ENCODE results near the gene MERTK.

Gene MERTK

GRCh38 chr2:112048236-112048592 lies 149.8 kb downstream of the MERTK start:
- no peak for DNase-seq (ENCODE audit: low read depth)
- no peak for TF ChIP-seq CTCF (IDR thresholded peaks at IDR 0.05; ENCODE audit: low read length, missing control alignments)
- no peak overlapping the region for H3K4me3 ChIP-seq (replicated peaks; ENCODE audit: low read depth, low read length)

- no peak overlapping the region for H3K4me3 ChIP-seq (replicated peaks; ENCODE audit: low read depth, low read length)
- TF ChIP-seq CTCF (IDR thresholded peaks at IDR 0.05; ENCODE audit: low read length, missing control alignments) = peak; percentile 87
- peak; percentile 85 for DNase-seq (ENCODE audit: low read depth)
Observed at GRCh38 chr2:112048887-112049286, 150.5 kb downstream of the MERTK start.

GRCh38 chr2:112050316-112050715 lies 151.9 kb downstream of the MERTK start:
- H3K4me3 ChIP-seq (replicated peaks; ENCODE audit: low read depth, low read length) = no peak overlapping the region
- no peak for TF ChIP-seq CTCF (IDR thresholded peaks at IDR 0.05; ENCODE audit: low read length, missing control alignments)
- no peak for DNase-seq (ENCODE audit: low read depth)

GRCh38 chr2:112053917-112054846 lies 155.8 kb downstream of the MERTK start:
- DNase-seq (ENCODE audit: low read depth) = peak; percentile 97
- H3K4me3 ChIP-seq (replicated peaks; ENCODE audit: low read depth, low read length) = peak overlapping the region; percentile 76
- TF ChIP-seq CTCF (IDR thresholded peaks at IDR 0.05; ENCODE audit: low read length, missing control alignments) = no peak

- DNase-seq (ENCODE audit: low read depth) = peak; percentile 99
- TF ChIP-seq CTCF (IDR thresholded peaks at IDR 0.05; ENCODE audit: low read length, missing control alignments) = no peak
Observed at GRCh38 chr2:112054847-112055729, 156.7 kb downstream of the MERTK start, which contains the start of gene TMEM87B. Gene TMEM87B, plus strand, starts transcription at chr2:112055269. Its CDS starts 323 bp downstream, at chr2:112055592.

GRCh38 chr2:112055730-112056625 lies 157.6 kb downstream of the MERTK start:
- H3K4me3 ChIP-seq (replicated peaks; ENCODE audit: low read depth, low read length) = peak overlapping the region; percentile 91
- TF ChIP-seq CTCF (IDR thresholded peaks at IDR 0.05; ENCODE audit: low read length, missing control alignments) = no peak
- DNase-seq (ENCODE audit: low read depth) = peak; percentile 97

More at GRCh38 chr2:112054847-112055729, 156.7 kb downstream of the MERTK start, which contains the start of gene TMEM87B:
- H3K4me3 ChIP-seq (replicated peaks; ENCODE audit: low read depth, low read length) = peak within 1 kb of the TSS; percentile 91

Measured in fibroblast of pulmonary artery (primary cell).